Smooth muscle cell (in vitro differentiated cells): Measurements from ENCODE around the gene NUDC. TPM values are rescaled to one million over a fixed set of nuclear protein-coding genes. Genes with fewer than 3 reads are reported as not detected.

ENCODE experiments used
- DNase-seq: peaks from one replicate; lab custom pipeline; 2025; ENCODE audit not compliant: unreplicated experiment; lab: John Stamatoyannopoulos, UW
- H2AFZ ChIP-seq: fragments of 200-600 bp; sonication (generic); 2 replicates; pipeline ENCODE4 v1.6.0; 2016; ENCODE audit warnings: antibody characterized with exemption, low read depth, mild to moderate bottlenecking
- H3F3A ChIP-seq: fragments of 200-600 bp; sonication (generic); 2 replicates; pipeline ENCODE4 v1.6.0; 2017; ENCODE audit warnings: antibody characterized with exemption, low read depth
- H3K27ac ChIP-seq: fragments of 200-600 bp; sonication (generic); 2 replicates; pipeline ENCODE4 v1.5.1; 2016; ENCODE audit warnings: low read depth, mild to moderate bottlenecking
- H3K27me3 ChIP-seq: fragments of 200-600 bp; sonication (generic); 2 replicates; pipeline ENCODE4 v1.6.1; 2016; ENCODE audit warnings: low read depth, mild to moderate bottlenecking
- H3K36me3 ChIP-seq: fragments of 200-600 bp; sonication (generic); 2 replicates; pipeline ENCODE4 v1.5.1; 2016; ENCODE audit warnings: low read depth
- H3K4me1 ChIP-seq: fragments of 200-600 bp; sonication (generic); 2 replicates; pipeline ENCODE4 v1.5.1; 2016; ENCODE audit warnings: low read depth
- H3K4me2 ChIP-seq: fragments of 200-600 bp; sonication (generic); 2 replicates; pipeline ENCODE4 v1.6.0; 2016; ENCODE audit warnings: mild to moderate bottlenecking
- H3K4me3 ChIP-seq: fragments of 200-600 bp; sonication (generic); 2 replicates; pipeline ENCODE4 v1.5.1; 2016; ENCODE audit warnings: mild to moderate bottlenecking
- H3K79me2 ChIP-seq: fragments of 200-600 bp; sonication (generic); 2 replicates; pipeline ENCODE4 v1.6.0; 2016; ENCODE audit warnings: low read depth, mild to moderate bottlenecking
- H3K9ac ChIP-seq: fragments of 200-600 bp; sonication (generic); 2 replicates; pipeline ENCODE4 v1.6.0; 2016; ENCODE audit warnings: low read depth
- H3K9me3 ChIP-seq: fragments of 200-600 bp; sonication (generic); replicated peaks from 2 replicates; pipeline ENCODE4 v1.5.1; 2016; ENCODE audit warnings: low read depth
- H4K20me1 ChIP-seq: fragments of 200-600 bp; sonication (generic); 2 replicates; pipeline ENCODE4 v1.6.0; 2016; ENCODE audit warnings: low read depth
- WGBS: methylation state at CpG from one replicate; pipeline ENCODE4 v1.1.7; 2016; ENCODE audit warnings: low lambda C conversion rate; 5-methylcytosine and 5-hydroxymethylcytosine counted together
- polyA plus RNA-seq: library from polyadenylated mRNA; unstranded; fragments of >200 nt; fragmentation: Nextera tagmentation; extraction: Ambion mirVana; gene quantifications from 2 replicates; pipeline ENCODE4 v1.2.1, GENCODE V29; 2016
- total RNA-seq: library from RNA; depleted of rRNA; stranded (reverse); fragments of >200 nt; gene quantifications from 2 replicates; pipeline ENCODE4 v1.2.3, GENCODE V29; 2014
- TF ChIP-seq, protein P1 (sequence below): fragments of 200-600 bp; sonication (generic); IDR thresholded peaks from 2 replicates; pipeline ENCODE4 v1.5.1; 2017; ENCODE audit warnings: borderline replicate concordance, mild to moderate bottlenecking, antibody characterized with exemption; ENCODE audit not compliant: insufficient read depth, poor library complexity, severe bottlenecking

The NUDC gene
- total and polyA plus RNA-seq, 2 experiments from 2014 or later, result 23.9 to 122 TPM

GRCh38 chr1:26961826-26962225 lies 40.3 kb downstream of the NUDC start:
- Histone ChIP-seq H3K4me3 (no peak overlapping the region), H3K79me2 (no peaks in the 10 kb centered on the region), H3F3A (peaks cover 5% of the 10 kb centered on the region), H3K4me2 (no peak overlapping the region), H3K9ac (no peak overlapping the region), H3K4me1 (no peaks in the 10 kb centered on the region), H3K9me3 (no peaks in the 10 kb centered on the region), H4K20me1 (no peaks in the 10 kb centered on the region), H3K27me3 (peaks cover 49% of the 10 kb centered on the region), H2AFZ (no peak overlapping the region), H3K27ac (no peak overlapping the region), H3K36me3 (no peaks in the 10 kb centered on the region)
- WGBS, result 64% methylated on average over 3 of the region's 3 CpGs
- DNase-seq, result no peak
- TF ChIP-seq, protein P1, sequence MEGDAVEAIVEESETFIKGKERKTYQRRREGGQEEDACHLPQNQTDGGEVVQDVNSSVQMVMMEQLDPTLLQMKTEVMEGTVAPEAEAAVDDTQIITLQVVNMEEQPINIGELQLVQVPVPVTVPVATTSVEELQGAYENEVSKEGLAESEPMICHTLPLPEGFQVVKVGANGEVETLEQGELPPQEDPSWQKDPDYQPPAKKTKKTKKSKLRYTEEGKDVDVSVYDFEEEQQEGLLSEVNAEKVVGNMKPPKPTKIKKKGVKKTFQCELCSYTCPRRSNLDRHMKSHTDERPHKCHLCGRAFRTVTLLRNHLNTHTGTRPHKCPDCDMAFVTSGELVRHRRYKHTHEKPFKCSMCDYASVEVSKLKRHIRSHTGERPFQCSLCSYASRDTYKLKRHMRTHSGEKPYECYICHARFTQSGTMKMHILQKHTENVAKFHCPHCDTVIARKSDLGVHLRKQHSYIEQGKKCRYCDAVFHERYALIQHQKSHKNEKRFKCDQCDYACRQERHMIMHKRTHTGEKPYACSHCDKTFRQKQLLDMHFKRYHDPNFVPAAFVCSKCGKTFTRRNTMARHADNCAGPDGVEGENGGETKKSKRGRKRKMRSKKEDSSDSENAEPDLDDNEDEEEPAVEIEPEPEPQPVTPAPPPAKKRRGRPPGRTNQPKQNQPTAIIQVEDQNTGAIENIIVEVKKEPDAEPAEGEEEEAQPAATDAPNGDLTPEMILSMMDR, result no peak

GRCh38 chr1:26965213-26965612 lies 43.7 kb downstream of the NUDC start:
- DNase-seq, result no peak
- Histone ChIP-seq H4K20me1 (no peaks in the 10 kb centered on the region), H3K9ac (no peak overlapping the region), H3K27me3 (peaks cover 18% of the 10 kb centered on the region), H3F3A (peaks cover 5% of the 10 kb centered on the region), H3K4me3 (no peak overlapping the region), H2AFZ (no peak overlapping the region), H3K36me3 (no peaks in the 10 kb centered on the region), H3K9me3 (no peaks in the 10 kb centered on the region), H3K4me1 (no peaks in the 10 kb centered on the region), H3K27ac (no peak overlapping the region), H3K4me2 (no peak overlapping the region), H3K79me2 (no peaks in the 10 kb centered on the region)
- 95% methylated on average over 6 of the region's 6 CpGs for WGBS
- TF ChIP-seq, protein P1, result no peak

DNA sequence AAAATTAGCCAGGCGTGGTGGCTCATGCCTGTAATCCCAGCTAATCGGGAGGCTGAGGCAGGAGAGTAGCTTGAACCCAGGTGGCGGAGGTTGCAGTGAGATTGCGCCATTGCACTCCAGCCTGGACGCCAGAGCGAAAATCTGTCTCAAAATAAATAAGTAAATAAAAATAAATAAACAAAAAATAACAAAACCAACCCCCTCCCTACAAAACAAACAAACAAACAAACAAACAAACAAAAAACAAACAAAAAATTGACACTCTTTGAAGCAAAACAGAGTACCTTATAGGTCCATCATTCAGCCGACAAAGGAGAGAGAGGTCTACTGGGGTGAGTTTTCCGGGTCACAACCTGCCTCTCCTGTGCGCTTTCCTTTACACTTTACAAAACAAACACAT lies 44.1 kb downstream of the NUDC start:
- Histone ChIP-seq H3K4me3 (no peak overlapping the region), H3F3A (peaks cover 5% of the 10 kb centered on the region), H3K27ac (no peak overlapping the region), H3K9ac (no peak overlapping the region), H3K9me3 (no peaks in the 10 kb centered on the region), H2AFZ (no peak overlapping the region), H3K36me3 (no peaks in the 10 kb centered on the region), H3K4me1 (no peaks in the 10 kb centered on the region), H3K79me2 (no peaks in the 10 kb centered on the region), H3K27me3 (peaks cover 14% of the 10 kb centered on the region), H3K4me2 (no peak overlapping the region), H4K20me1 (no peaks in the 10 kb centered on the region)
- no peak for DNase-seq
- TF ChIP-seq, protein P1, result no peak
- WGBS, result 96% methylated on average over 9 of the region's 9 CpGs

DNA sequence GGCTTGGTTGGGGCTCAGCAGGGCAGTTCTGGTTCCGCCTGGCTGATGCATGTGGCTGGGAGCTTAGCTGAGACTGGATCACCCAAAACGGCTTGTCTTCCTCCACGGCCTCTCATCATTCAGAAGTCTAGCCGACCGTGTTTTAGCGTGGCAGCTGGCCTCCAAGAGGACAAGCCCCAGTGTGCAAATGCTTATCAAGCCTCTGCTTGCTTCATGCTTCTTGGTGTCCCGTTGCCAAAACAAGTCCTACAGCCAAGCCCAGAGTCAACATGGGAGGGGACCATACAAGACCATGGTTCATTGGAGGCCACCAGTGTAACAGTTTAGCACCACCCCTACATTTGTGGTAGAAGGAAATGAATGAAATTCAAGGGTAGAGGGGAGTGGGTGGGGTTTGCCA lies 49.3 kb downstream of the NUDC start:
- H3K9ac ChIP-seq, result no peak overlapping the region
- no peaks in the 10 kb centered on the region for H3K36me3 ChIP-seq
- no peak overlapping the region for H3K4me2 ChIP-seq
- WGBS, result 88% methylated on average over 7 of the region's 7 CpGs
- H3K4me3 ChIP-seq, result no peak overlapping the region
- TF ChIP-seq, protein P1, result no peak
- no peak overlapping the region for H2AFZ ChIP-seq
- no peaks in the 10 kb centered on the region for H4K20me1 ChIP-seq
- H3K27me3 ChIP-seq, result no peaks in the 10 kb centered on the region
- H3K9me3 ChIP-seq, result no peaks in the 10 kb centered on the region
- no peak for DNase-seq
- H3K79me2 ChIP-seq, result no peaks in the 10 kb centered on the region
- H3K27ac ChIP-seq, result no peak overlapping the region
- no peaks in the 10 kb centered on the region for H3F3A ChIP-seq
- no peaks in the 10 kb centered on the region for H3K4me1 ChIP-seq
